K562 (cell line): ENCODE data around the gene VPS4A. TPM values are rescaled to one million over a fixed set of nuclear protein-coding genes. Genes with fewer than 3 reads are reported as not detected.

ENCODE experiments used
- ATAC-seq: fragments of 200-7000 bp; cut with Tn5 transposase; 3 replicates; pipeline ENCODE4 v1.9.1; 2020; ENCODE audit warnings: moderate library complexity
- BruUV-seq: library from RNA; stranded (reverse); fragments of 400-500 nt; replicated peaks from 2 replicates; lab custom pipeline; 2021; lab: Mats Ljungman, UMichigan
- CTCF ChIA-PET: fragments of 300-600 bp; formaldehyde crosslinking; extraction: SDS; loops from one replicate; lab custom pipeline; 2021; ENCODE audit warnings: low intra/inter-chr PET ratio; lab: Yijun Ruan, JAX
- POLR2A ChIA-PET: fragments of 300-600, 350-650 bp; sonication (Branson Sonifier 250); formaldehyde crosslinking; extraction: SDS; loops from one replicate; lab custom pipeline; 2021; ENCODE audit warnings: antibody characterized with exemption, inconsistent platforms; lab: Yijun Ruan, JAX
- DNase-seq, 4 experiments: peaks; one replicate each; pipeline versions ENCODE4 v3.0.0 to v3.0.0-alpha.2; 2011 to 2018; ENCODE audit warnings: low spot score in 3 of 4, mixed read lengths in 3 of 4; ENCODE audit errors: extremely low read depth in 1 of 4
- FAIRE-seq: peaks from 2 replicates; lab custom pipeline; 2011; peaks lifted over from hg19 to GRCh38; lab: Jason Lieb, UNC
- H2AFZ ChIP-seq: 2 replicates; pipeline ENCODE4 v1.6.0; 2011; ENCODE audit warnings: low read depth, low read length, control low read depth, inconsistent platforms
- H3K27ac ChIP-seq: fragments of 200-600 bp; 3 replicates; pipeline ENCODE4 v1.8.0; 2011; ENCODE audit warnings: low read depth, mild to moderate bottlenecking, control low read depth, inconsistent platforms, low read length, moderate library complexity, mixed read lengths; ENCODE audit errors: extremely low read depth
- H3K27me3 ChIP-seq, 2 experiments: fragments of 300-600 bp in 1 of 2; 2 replicates in 1 of 2; 3 replicates in 1 of 2; pipeline versions ENCODE4 v1.6.0 to v1.8.0; 2011; ENCODE audit warnings: inconsistent platforms in 2 of 2, low read length in 2 of 2, mild to moderate bottlenecking in 1 of 2, mixed read lengths in 1 of 2, moderate library complexity in 1 of 2; ENCODE audit not compliant: control insufficient read depth in 2 of 2, insufficient read depth in 2 of 2
- H3K36me3 ChIP-seq: fragments of 300-600 bp; 3 replicates; pipeline ENCODE4 v1.8.0; 2011; ENCODE audit warnings: mild to moderate bottlenecking, low read length, inconsistent platforms; ENCODE audit not compliant: control insufficient read depth, insufficient read depth
- H3K4me1 ChIP-seq, 2 experiments: fragments of 200-600 bp in 1 of 2; replicated peaks in 1 of 2; 2 replicates in 1 of 2; 3 replicates in 1 of 2; pipeline versions ENCODE4 v1.5.1 to v1.8.0; 2011; ENCODE audit warnings: inconsistent platforms in 2 of 2, low read length in 2 of 2, mild to moderate bottlenecking in 1 of 2, mixed read lengths in 1 of 2, moderate library complexity in 1 of 2; ENCODE audit not compliant: control insufficient read depth in 2 of 2, insufficient read depth in 2 of 2
- H3K4me2 ChIP-seq: 2 replicates; pipeline ENCODE4 v1.6.1; 2011; ENCODE audit warnings: low read length, control low read depth, inconsistent platforms, mixed read lengths; ENCODE audit not compliant: insufficient read depth
- H3K4me3 ChIP-seq: fragments of 200-600 bp; sonication (generic), shearing (Covaris generic); 2 replicates; pipeline ENCODE4 v1.5.1; 2016; ENCODE audit warnings: control low read depth, inconsistent platforms
- H3K79me2 ChIP-seq: fragments of 200-600 bp; 3 replicates; pipeline ENCODE4 v1.8.0; 2011; ENCODE audit warnings: low read length, inconsistent platforms; ENCODE audit not compliant: control insufficient read depth, insufficient read depth
- H3K9ac ChIP-seq, 2 experiments: 2 replicates each; pipeline versions ENCODE4 v1.6.0 to v1.6.1; 2011; ENCODE audit warnings: low read depth in 2 of 2, low read length in 2 of 2, control low read depth in 1 of 2, inconsistent platforms in 1 of 2, mild to moderate bottlenecking in 1 of 2, mixed read lengths in 1 of 2; ENCODE audit not compliant: insufficient read depth in 1 of 2
- H3K9me1 ChIP-seq: one replicate; pipeline ENCODE4 v1.6.0; 2011; ENCODE audit warnings: inconsistent platforms, mild to moderate bottlenecking, low read length, moderate library complexity; ENCODE audit not compliant: control insufficient read depth, insufficient read depth
- H3K9me3 ChIP-seq: replicated peaks from 2 replicates; pipeline ENCODE4 v1.5.1; 2011; ENCODE audit warnings: low read depth, low read length, inconsistent platforms; ENCODE audit not compliant: control insufficient read depth, insufficient read depth
- H4K20me1 ChIP-seq: replicated peaks from 2 replicates; pipeline ENCODE4 v1.6.1; 2011; ENCODE audit warnings: low read length, inconsistent platforms, mixed read lengths; ENCODE audit not compliant: control insufficient read depth, insufficient read depth
- CHCHD3 ChIP-seq: fragments of 250-450 bp; sonication (Bioruptor Pico); IDR thresholded peaks from 2 replicates; pipeline ENCODE4 v2.1.2; 2022; ENCODE audit warnings: mild to moderate bottlenecking
- RBM39 ChIP-seq: fragments of 200-400 bp; formaldehyde crosslinking; optimal IDR thresholded peaks from 2 replicates; pipeline ENCODE3; 2018; ENCODE audit warnings: low read depth, low read length
- ZNF780A ChIP-seq: fragments of 250-450 bp; sonication (Bioruptor Pico); IDR thresholded peaks from 2 replicates; pipeline ENCODE4 v1.5.0; 2021; ENCODE audit warnings: mild to moderate bottlenecking
- WGBS: fragments of 100-300 bp; shearing (Covaris generic); methylation state at CpG from one replicate; pipeline ENCODE4 v1.1.6; 2016; ENCODE audit warnings: low coverage, mixed read lengths; ENCODE audit not compliant: insufficient coverage; ENCODE audit errors: missing lambda C conversion rate; 5-methylcytosine and 5-hydroxymethylcytosine counted together
- in situ Hi-C: fragments of 300-500 bp; cut with MboI; formaldehyde crosslinking; loops from 4 replicates; pipeline ENCODE4 v1.15.0; 2018; ENCODE audit warnings: inconsistent platforms, mixed read lengths
- intact Hi-C: fragments of 100-400 bp; cut with micrococcal nuclease; formaldehyde crosslinking; loops from 2 replicates; pipeline ENCODE4 v1.14.2; 2022
- polyA plus RNA-seq, 8 experiments: library from polyadenylated mRNA; depleted of rRNA in 4 of 8; stranded (reverse) in 5 of 8; unstranded in 3 of 8; fragments of >200 nt; fragmentation: Nextera tagmentation in 2 of 8; fragmentation: Illumina TruSeq in 1 of 8; extraction: Ambion mirVana in 2 of 8; extraction: Trizol in 1 of 8; gene quantifications; 2 replicates each; pipeline versions ENCODE4 v1.2.1 to v1.2.3, GENCODE V29; 2011 to 2014; ENCODE audit warnings: inconsistent platforms in 1 of 8, missing spikeins in 1 of 8
- total RNA-seq, 7 experiments: library from RNA; depleted of rRNA in 6 of 7; stranded (reverse); fragments of >200 nt in 6 of 7; fragmentation: Illumina TruSeq in 2 of 7; extraction: Trizol in 2 of 7; gene quantifications; 2 replicates each; pipeline versions ENCODE4 v1.2.1 to v1.2.3, GENCODE V29; 2011 to 2021; ENCODE audit warnings: low replicate concordance in 1 of 7
- TF ChIP-seq, protein P1 (sequence below): sonication (generic); formaldehyde crosslinking; IDR thresholded peaks from 2 replicates; pipeline ENCODE4 v1.8.0; 2022; ENCODE audit warnings: missing genetic modification reagents, mild to moderate bottlenecking, borderline replicate concordance

Gene VPS4A
- total and polyA plus RNA-seq, 9 of the 15 experiments (the other 6 are each of a cell fraction or from before 2014, with no cell fraction given), result 7.6 to 45.4 (median 29.9) TPM

DNA sequence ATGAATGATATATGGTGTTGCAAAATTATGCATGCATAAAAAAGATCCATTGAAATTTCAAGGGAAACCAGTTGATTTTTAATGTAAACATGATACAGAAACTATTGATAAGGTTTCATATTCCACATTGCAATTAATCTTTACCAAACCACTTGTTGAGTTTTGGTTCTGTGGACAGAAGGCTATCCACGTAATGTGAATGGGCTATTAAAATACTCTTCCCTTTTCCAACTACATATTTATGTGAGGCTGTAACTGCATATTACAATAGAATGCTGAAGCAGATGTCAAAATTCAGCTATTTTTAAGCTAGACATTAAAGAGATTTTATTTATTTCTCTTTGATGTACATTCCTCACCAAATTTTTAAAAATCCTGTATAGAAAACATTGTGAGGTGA is 33.7 kb upstream of the VPS4A start (continued):
- TF ChIP-seq ZNF780A (CRISPR knock-in tag), result no peak
- TF ChIP-seq, protein P1, sequence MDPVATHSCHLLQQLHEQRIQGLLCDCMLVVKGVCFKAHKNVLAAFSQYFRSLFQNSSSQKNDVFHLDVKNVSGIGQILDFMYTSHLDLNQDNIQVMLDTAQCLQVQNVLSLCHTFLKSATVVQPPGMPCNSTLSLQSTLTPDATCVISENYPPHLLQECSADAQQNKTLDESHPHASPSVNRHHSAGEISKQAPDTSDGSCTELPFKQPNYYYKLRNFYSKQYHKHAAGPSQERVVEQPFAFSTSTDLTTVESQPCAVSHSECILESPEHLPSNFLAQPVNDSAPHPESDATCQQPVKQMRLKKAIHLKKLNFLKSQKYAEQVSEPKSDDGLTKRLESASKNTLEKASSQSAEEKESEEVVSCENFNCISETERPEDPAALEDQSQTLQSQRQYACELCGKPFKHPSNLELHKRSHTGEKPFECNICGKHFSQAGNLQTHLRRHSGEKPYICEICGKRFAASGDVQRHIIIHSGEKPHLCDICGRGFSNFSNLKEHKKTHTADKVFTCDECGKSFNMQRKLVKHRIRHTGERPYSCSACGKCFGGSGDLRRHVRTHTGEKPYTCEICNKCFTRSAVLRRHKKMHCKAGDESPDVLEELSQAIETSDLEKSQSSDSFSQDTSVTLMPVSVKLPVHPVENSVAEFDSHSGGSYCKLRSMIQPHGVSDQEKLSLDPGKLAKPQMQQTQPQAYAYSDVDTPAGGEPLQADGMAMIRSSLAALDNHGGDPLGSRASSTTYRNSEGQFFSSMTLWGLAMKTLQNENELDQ (CRISPR knock-in tag), result no peak

DNA sequence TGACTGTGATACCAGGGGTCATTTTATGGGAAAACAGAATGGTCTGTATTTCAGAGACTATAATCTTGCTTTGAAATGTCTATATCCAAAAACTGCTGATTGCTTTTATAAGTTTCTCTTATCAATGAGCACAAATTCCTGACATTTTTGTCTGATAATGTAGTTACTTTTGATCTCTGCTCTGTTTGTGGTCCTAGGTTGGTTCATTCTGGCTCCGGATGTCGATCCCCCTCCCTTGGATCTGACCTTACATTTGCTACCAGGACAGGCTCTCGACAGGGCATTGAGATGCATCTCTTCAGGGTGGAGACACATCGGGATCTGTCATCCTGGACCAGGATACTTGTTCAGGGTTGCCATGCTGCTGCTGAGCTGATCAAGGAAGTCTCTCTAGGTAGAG is 27.3 kb upstream of the VPS4A start:
- H3K4me1 ChIP-seq, result 0 out of 5 replicates have a peak, but pooled peaks cover 0 to 4% of the 10 kb centered on the region in 2 experiments
- ChIA-PET POLR2A (no interaction called here), CTCF (no interaction called here)
- no peaks in the 10 kb centered on the region for H3K27me3 ChIP-seq
- DNase-seq, result no peak
- H3K9ac ChIP-seq, result no peak overlapping the region
- 74% methylated on average over 4 of the region's 4 CpGs for WGBS
- no peak overlapping the region for H3K4me3 ChIP-seq
- intact Hi-C loops, result loop anchor here (10.0 kb wide), 2 partner anchors 379 to 759 kb away; no protein-coding TSS in a partner anchor
- peaks cover 14% of the 10 kb centered on the region; the same call in 1 of the 3 replicates for H3K36me3 ChIP-seq
- H4K20me1 ChIP-seq, result no peaks in the 10 kb centered on the region
- H3K4me2 ChIP-seq, result no peak overlapping the region
- no peaks in the 10 kb centered on the region for H3K9me3 ChIP-seq
- no peak for ATAC-seq
- H3K9me1 ChIP-seq, result no peaks in the 10 kb centered on the region
- in situ Hi-C loops, result no loop called here
- no peak overlapping the region for H3K27ac ChIP-seq
- no peaks in the 10 kb centered on the region for H3K79me2 ChIP-seq
- TF ChIP-seq RBM39, result no peak
- TF ChIP-seq CHCHD3, result no peak
- no peak for FAIRE-seq
- no peak overlapping the region for H2AFZ ChIP-seq
- no TSS peak for BruUV-seq
